ENCODE data around the gene LRRC37A3.

DNA sequence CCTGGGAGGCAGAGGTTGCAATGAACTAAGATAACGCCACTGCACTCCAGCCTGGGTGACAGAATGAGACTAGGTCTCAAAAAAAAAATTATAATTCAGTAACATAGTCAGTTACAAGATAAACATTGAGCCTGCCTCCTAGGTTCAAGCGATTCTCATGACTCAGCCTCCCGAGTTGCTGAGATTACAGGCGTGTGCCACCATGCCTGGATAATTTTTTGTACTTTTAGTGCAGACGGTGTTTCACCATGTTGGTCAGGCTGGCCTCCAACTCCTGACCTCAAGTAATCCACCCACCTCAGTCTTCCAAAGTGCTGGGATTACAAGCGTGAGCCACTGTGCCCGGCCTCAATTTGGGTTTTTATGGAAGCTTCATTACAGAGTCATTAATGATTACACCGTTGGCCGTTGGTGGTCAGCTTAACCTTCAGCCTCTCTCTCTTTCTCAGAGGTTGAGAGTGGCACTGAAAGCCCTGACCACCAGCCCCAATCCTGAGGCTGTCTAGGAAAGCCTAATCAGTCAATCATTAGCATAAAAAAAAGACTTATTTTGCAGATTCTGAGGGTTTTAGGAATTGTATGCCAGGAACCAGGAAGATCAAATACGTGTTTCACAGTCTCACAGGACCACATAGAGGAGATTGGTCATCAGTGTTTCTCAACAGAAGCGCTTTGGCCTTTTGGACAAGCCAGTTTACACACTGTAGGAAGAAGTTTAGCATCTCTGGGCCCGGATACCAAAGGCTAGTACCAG, 1.3 kb upstream of the LRRC37A3 start:
- TF ChIP-seq, protein P1, sequence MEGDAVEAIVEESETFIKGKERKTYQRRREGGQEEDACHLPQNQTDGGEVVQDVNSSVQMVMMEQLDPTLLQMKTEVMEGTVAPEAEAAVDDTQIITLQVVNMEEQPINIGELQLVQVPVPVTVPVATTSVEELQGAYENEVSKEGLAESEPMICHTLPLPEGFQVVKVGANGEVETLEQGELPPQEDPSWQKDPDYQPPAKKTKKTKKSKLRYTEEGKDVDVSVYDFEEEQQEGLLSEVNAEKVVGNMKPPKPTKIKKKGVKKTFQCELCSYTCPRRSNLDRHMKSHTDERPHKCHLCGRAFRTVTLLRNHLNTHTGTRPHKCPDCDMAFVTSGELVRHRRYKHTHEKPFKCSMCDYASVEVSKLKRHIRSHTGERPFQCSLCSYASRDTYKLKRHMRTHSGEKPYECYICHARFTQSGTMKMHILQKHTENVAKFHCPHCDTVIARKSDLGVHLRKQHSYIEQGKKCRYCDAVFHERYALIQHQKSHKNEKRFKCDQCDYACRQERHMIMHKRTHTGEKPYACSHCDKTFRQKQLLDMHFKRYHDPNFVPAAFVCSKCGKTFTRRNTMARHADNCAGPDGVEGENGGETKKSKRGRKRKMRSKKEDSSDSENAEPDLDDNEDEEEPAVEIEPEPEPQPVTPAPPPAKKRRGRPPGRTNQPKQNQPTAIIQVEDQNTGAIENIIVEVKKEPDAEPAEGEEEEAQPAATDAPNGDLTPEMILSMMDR (IDR thresholded peaks at IDR 0.05; ENCODE audit: low read depth, low read length), result no peak
- no peak for TF ChIP-seq POLR2A (IDR thresholded peaks at IDR 0.05; ENCODE audit: extremely low read depth, insufficient read length)
- TF ChIP-seq, protein P2, sequence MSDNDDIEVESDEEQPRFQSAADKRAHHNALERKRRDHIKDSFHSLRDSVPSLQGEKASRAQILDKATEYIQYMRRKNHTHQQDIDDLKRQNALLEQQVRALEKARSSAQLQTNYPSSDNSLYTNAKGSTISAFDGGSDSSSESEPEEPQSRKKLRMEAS (IDR thresholded peaks at IDR 0.05; ENCODE audit: low read depth, low read length), result no peak
